GM23248 (cell line): ENCODE data around the gene AMER1.

Experiments
- EZH2 ChIP-seq: fragments of 200-600 bp; sonication (generic); IDR thresholded peaks from 2 replicates; pipeline ENCODE4 v1.6.1; 2018; ENCODE audit warnings: antibody characterized with exemption, mild to moderate bottlenecking; ENCODE audit not compliant: insufficient read depth, poor library complexity, severe bottlenecking
- EZH2phosphoT487 ChIP-seq: fragments of 200-600 bp; sonication (generic); IDR thresholded peaks from 2 replicates; pipeline ENCODE4 v1.6.1; 2018; ENCODE audit warnings: antibody characterized with exemption, moderate library complexity, mild to moderate bottlenecking, low read depth; ENCODE audit not compliant: insufficient read depth

- TF ChIP-seq EZH2phosphoT487 (no peak), EZH2 (no peak)
These were observed 8.9 kb downstream of the AMER1 start for GRCh38 chrX:64196606-64197005.
